DOHH2 (cell line): ENCODE results near the gene CCDC146.
"Not testable (repeated sequence)": the region's sequence is repeated elsewhere in the genome, so short reads cannot be mapped to it uniquely, and the experiment has no call there.

ENCODE experiments used
- EZH2phosphoT487 ChIP-seq: fragments of 200-600 bp; sonication (generic); IDR thresholded peaks from 2 replicates; pipeline ENCODE4 v1.6.1; 2017; ENCODE audit warnings: borderline replicate concordance, mild to moderate bottlenecking, antibody characterized with exemption, low read length, moderate library complexity, mixed read lengths
- TF ChIP-seq, protein P1 (sequence below): fragments of 200-600 bp; sonication (generic); IDR thresholded peaks from one replicate; pipeline ENCODE4 v1.5.1; 2014; ENCODE audit warnings: antibody characterized with exemption, mild to moderate bottlenecking, low read depth, low read length; ENCODE audit not compliant: poor library complexity, severe bottlenecking

DNA sequence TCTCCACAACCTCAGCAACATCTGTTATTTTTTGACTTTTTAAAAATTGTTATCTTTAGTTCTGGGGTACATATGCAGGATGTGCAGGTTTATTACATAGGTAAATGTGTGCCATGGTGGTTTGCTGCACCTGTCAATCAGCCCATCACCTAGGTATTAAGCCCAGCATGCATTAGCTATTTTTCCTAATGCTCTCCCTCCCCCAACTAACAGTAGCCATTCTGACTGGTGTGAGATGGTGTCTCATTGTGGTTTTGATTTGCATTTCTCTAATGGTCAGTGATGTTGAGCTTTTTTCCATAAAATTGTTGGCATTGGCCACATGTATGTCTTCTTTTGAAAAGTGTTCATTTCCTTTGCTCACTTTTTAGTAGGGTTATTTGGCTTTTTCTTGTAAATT is 106.4 kb downstream of the CCDC146 start:
- TF ChIP-seq, protein P1, sequence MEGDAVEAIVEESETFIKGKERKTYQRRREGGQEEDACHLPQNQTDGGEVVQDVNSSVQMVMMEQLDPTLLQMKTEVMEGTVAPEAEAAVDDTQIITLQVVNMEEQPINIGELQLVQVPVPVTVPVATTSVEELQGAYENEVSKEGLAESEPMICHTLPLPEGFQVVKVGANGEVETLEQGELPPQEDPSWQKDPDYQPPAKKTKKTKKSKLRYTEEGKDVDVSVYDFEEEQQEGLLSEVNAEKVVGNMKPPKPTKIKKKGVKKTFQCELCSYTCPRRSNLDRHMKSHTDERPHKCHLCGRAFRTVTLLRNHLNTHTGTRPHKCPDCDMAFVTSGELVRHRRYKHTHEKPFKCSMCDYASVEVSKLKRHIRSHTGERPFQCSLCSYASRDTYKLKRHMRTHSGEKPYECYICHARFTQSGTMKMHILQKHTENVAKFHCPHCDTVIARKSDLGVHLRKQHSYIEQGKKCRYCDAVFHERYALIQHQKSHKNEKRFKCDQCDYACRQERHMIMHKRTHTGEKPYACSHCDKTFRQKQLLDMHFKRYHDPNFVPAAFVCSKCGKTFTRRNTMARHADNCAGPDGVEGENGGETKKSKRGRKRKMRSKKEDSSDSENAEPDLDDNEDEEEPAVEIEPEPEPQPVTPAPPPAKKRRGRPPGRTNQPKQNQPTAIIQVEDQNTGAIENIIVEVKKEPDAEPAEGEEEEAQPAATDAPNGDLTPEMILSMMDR: not testable (repeated sequence)
- TF ChIP-seq EZH2phosphoT487: not testable (repeated sequence)
